ENCODE data around the gene EPHA5.

EPHA5 gene

GRCh38 chr4:65416891-65417290 lies 253.4 kb downstream of the EPHA5 start:
- no peak for TF ChIP-seq TOX (CRISPR knock-in tag; IDR thresholded peaks at IDR 0.05; ENCODE audit: borderline replicate concordance)
- TF ChIP-seq GLIS3 (CRISPR knock-in tag; IDR thresholded peaks at IDR 0.05) = no peak
- no peak for TF ChIP-seq SNAI2 (CRISPR knock-in tag; IDR thresholded peaks at IDR 0.05)
- no peak for ATAC-seq

DNA sequence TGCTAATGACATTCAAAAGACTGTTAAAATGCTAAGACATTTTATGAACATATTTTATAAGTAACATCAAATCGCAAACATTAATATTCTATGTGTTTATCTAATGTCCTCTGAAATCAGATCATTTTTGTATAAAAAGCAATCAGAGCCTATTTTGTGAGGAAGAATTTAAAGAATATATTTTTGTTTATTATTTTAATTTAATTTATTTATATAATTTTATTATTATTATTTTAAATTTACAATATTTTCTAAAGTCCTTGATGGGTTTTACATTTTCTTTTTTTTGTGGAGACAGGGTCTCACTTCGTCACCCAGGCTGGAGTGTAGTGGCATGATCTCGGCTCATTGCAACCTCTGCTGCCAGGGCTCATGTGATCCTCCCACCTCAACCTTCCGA lies 262.8 kb downstream of the EPHA5 start:
- TF ChIP-seq ZNF8 (CRISPR knock-in tag; IDR thresholded peaks at IDR 0.05) (no peak), ESRRG (CRISPR knock-in tag; IDR thresholded peaks at IDR 0.05) (no peak)
- no peak for ATAC-seq

GRCh38 chr4:65401083-65401482 lies 269.2 kb downstream of the EPHA5 start:
- TF ChIP-seq, protein P1, sequence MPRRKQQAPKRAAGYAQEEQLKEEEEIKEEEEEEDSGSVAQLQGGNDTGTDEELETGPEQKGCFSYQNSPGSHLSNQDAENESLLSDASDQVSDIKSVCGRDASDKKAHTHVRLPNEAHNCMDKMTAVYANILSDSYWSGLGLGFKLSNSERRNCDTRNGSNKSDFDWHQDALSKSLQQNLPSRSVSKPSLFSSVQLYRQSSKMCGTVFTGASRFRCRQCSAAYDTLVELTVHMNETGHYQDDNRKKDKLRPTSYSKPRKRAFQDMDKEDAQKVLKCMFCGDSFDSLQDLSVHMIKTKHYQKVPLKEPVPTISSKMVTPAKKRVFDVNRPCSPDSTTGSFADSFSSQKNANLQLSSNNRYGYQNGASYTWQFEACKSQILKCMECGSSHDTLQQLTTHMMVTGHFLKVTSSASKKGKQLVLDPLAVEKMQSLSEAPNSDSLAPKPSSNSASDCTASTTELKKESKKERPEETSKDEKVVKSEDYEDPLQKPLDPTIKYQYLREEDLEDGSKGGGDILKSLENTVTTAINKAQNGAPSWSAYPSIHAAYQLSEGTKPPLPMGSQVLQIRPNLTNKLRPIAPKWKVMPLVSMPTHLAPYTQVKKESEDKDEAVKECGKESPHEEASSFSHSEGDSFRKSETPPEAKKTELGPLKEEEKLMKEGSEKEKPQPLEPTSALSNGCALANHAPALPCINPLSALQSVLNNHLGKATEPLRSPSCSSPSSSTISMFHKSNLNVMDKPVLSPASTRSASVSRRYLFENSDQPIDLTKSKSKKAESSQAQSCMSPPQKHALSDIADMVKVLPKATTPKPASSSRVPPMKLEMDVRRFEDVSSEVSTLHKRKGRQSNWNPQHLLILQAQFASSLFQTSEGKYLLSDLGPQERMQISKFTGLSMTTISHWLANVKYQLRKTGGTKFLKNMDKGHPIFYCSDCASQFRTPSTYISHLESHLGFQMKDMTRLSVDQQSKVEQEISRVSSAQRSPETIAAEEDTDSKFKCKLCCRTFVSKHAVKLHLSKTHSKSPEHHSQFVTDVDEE (CRISPR knock-in tag; IDR thresholded peaks at IDR 0.05) = no peak
- TF ChIP-seq ZNF8 (CRISPR knock-in tag; IDR thresholded peaks at IDR 0.05) = no peak
- no peak for TF ChIP-seq TCF4 (CRISPR knock-in tag; IDR thresholded peaks at IDR 0.05; ENCODE audit: borderline replicate concordance)
- no peak for TF ChIP-seq RARB (CRISPR knock-in tag; IDR thresholded peaks at IDR 0.05)
- ATAC-seq = no peak

DNA sequence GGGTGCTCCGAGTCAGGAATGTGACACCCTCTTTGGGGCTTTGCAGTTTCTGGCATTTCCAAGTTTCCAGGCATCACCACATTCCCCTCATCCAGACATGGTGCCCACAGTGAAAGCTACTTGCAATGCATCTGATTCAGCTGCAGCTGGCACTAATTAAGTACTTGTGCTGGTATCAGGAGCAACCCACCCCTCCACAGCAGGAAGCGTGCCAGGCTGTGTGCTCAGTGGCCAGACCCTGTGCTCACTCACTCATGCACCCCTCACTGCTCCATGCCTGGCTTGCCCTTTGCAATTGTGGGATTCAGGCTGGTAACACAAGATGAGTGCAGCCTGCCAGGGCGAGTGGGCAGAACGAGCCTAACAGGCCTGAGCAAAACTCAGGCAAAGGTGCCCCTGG lies 271.2 kb downstream of the EPHA5 start:
- ATAC-seq = no peak
- no peak for TF ChIP-seq GLIS3 (CRISPR knock-in tag; IDR thresholded peaks at IDR 0.05)
- no peak for TF ChIP-seq TCF4 (CRISPR knock-in tag; IDR thresholded peaks at IDR 0.05; ENCODE audit: borderline replicate concordance)
- TF ChIP-seq, protein P1 (CRISPR knock-in tag; IDR thresholded peaks at IDR 0.05) = no peak
- no peak for TF ChIP-seq RARB (CRISPR knock-in tag; IDR thresholded peaks at IDR 0.05)
- TF ChIP-seq ZNF70 (CRISPR knock-in tag; IDR thresholded peaks at IDR 0.05) = no peak
- TF ChIP-seq ZC3H10 (CRISPR knock-in tag; IDR thresholded peaks at IDR 0.05) = no peak
- TF ChIP-seq, protein P2, sequence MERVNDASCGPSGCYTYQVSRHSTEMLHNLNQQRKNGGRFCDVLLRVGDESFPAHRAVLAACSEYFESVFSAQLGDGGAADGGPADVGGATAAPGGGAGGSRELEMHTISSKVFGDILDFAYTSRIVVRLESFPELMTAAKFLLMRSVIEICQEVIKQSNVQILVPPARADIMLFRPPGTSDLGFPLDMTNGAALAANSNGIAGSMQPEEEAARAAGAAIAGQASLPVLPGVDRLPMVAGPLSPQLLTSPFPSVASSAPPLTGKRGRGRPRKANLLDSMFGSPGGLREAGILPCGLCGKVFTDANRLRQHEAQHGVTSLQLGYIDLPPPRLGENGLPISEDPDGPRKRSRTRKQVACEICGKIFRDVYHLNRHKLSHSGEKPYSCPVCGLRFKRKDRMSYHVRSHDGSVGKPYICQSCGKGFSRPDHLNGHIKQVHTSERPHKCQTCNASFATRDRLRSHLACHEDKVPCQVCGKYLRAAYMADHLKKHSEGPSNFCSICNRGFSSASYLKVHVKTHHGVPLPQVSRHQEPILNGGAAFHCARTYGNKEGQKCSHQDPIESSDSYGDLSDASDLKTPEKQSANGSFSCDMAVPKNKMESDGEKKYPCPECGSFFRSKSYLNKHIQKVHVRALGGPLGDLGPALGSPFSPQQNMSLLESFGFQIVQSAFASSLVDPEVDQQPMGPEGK (CRISPR knock-in tag; IDR thresholded peaks at IDR 0.05; ENCODE audit: borderline replicate concordance) = no peak
- no peak for TF ChIP-seq ZFP3 (CRISPR knock-in tag; IDR thresholded peaks at IDR 0.05)
- TF ChIP-seq ISL1 (CRISPR knock-in tag; IDR thresholded peaks at IDR 0.05) = no peak
- TF ChIP-seq TOX (CRISPR knock-in tag; IDR thresholded peaks at IDR 0.05; ENCODE audit: borderline replicate concordance) = no peak
- TF ChIP-seq ZNF8 (CRISPR knock-in tag; IDR thresholded peaks at IDR 0.05) = no peak
- no peak for TF ChIP-seq ESRRG (CRISPR knock-in tag; IDR thresholded peaks at IDR 0.05)
- TF ChIP-seq PPARA (CRISPR knock-in tag; IDR thresholded peaks at IDR 0.05; ENCODE audit: borderline replicate concordance) = no peak
- TF ChIP-seq CSDC2 (CRISPR knock-in tag; IDR thresholded peaks at IDR 0.05) = no peak
- no peak for TF ChIP-seq BACH2 (CRISPR knock-in tag; IDR thresholded peaks at IDR 0.05; ENCODE audit: borderline replicate concordance)
- TF ChIP-seq CSRNP3 (CRISPR knock-in tag; IDR thresholded peaks at IDR 0.05) = no peak
- no peak for TF ChIP-seq OSR1 (CRISPR knock-in tag; IDR thresholded peaks at IDR 0.05)
- TF ChIP-seq, protein P3, sequence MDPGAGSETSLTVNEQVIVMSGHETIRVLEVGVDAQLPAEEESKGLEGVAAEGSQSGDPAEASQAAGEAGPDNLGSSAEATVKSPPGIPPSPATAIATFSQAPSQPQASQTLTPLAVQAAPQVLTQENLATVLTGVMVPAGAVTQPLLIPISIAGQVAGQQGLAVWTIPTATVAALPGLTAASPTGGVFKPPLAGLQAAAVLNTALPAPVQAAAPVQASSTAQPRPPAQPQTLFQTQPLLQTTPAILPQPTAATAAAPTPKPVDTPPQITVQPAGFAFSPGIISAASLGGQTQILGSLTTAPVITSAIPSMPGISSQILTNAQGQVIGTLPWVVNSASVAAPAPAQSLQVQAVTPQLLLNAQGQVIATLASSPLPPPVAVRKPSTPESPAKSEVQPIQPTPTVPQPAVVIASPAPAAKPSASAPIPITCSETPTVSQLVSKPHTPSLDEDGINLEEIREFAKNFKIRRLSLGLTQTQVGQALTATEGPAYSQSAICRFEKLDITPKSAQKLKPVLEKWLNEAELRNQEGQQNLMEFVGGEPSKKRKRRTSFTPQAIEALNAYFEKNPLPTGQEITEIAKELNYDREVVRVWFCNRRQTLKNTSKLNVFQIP (CRISPR knock-in tag; IDR thresholded peaks at IDR 0.05; ENCODE audit: borderline replicate concordance, low read depth) = no peak
- TF ChIP-seq ARNTL (CRISPR knock-in tag; IDR thresholded peaks at IDR 0.05; ENCODE audit: borderline replicate concordance, low read depth) = no peak
- TF ChIP-seq CREB5 (CRISPR knock-in tag; IDR thresholded peaks at IDR 0.05; ENCODE audit: low read depth) = no peak

Data from SK-N-SH treated with all-trans-retinoic acid at 6 μM for 48 hours (cell line).